Measurements from ENCODE around the gene TPSAB1. TPM values are rescaled to one million over a fixed set of nuclear protein-coding genes. Genes with fewer than 3 reads are reported as not detected.

Gene TPSAB1
- total and polyA plus RNA-seq, 10 of the 15 experiments (the other 5 are each of a cell fraction or from before 2014, with no cell fraction given): 0.06 TPM; not detected in 9

- Histone ChIP-seq H3K27me3 (replicated peaks in 1 of 2; ENCODE audit: control insufficient read depth in 2 of 2, insufficient read depth in 2 of 2, low read length in 1 of 2) (no peaks in the 10 kb centered on the region), H3K9ac (ENCODE audit: control insufficient read depth, insufficient read depth, low read length) (no peak overlapping the region), H4K20me1 (ENCODE audit: control insufficient read depth, insufficient read depth) (no peaks in the 10 kb centered on the region), H3K79me2 (ENCODE audit: control insufficient read depth, insufficient read depth, low read length) (no peaks in the 10 kb centered on the region), H3K4me3 (no peak overlapping the region), H3K27ac (ENCODE audit: control insufficient read depth, insufficient read depth) (no peak overlapping the region), H3K9me3 (replicated peaks; ENCODE audit: control insufficient read depth, insufficient read depth, low read length) (no peaks in the 10 kb centered on the region), H2AFZ (ENCODE audit: control insufficient read depth, low read depth, low read length) (no peak overlapping the region), H3K4me1 (ENCODE audit: control insufficient read depth, insufficient read depth, low read length) (no peaks in the 10 kb centered on the region), H3K4me2 (ENCODE audit: control insufficient read depth, insufficient read depth) (no peak overlapping the region), H3K36me3 (ENCODE audit: control insufficient read depth in 2 of 2, insufficient read depth in 2 of 2, low read length in 1 of 2) (no peaks in the 10 kb centered on the region)
- WGBS (ENCODE audit: insufficient coverage, insufficient replicate concordance, low lambda C conversion rate, missing lambda C conversion rate): 55% methylated on average over 15 of the region's 16 CpGs
- POLR2A ChIA-PET: no interaction called here
- CTCF ChIA-PET: no interaction called here
- SMC1A ChIA-PET (ENCODE audit: uncharacterized antibody, unreplicated experiment): no interaction called here
- in situ Hi-C loops (cut with MboI): no loop called here
- DNase-seq (ENCODE audit: low read depth, low spot score): no peak
- RAD21 ChIA-PET (ENCODE audit: unreplicated experiment): no interaction called here
- ATAC-seq: no peak
- BruUV-seq (replicated peaks): no TSS peak
- FAIRE-seq: no peak
- intact Hi-C loops (cut with micrococcal nuclease; ENCODE audit: unreplicated experiment): no loop called here
- TF ChIP-seq HCFC1 (IDR thresholded peaks at IDR 0.05; ENCODE audit: low read length) (no peak), HDAC2 (IDR thresholded peaks at IDR 0.05) (no peak), MEF2A (IDR thresholded peaks at IDR 0.05; ENCODE audit: insufficient read depth, low read depth, low read length) (no peak), CBX3 (IDR thresholded peaks at IDR 0.05; ENCODE audit: borderline replicate concordance, low read depth) (no peak), NR2C2 (IDR thresholded peaks at IDR 0.05; ENCODE audit: borderline replicate concordance, control insufficient read depth, insufficient read length, low read depth) (no peak), ZNF622 (IDR thresholded peaks at IDR 0.05) (no peak), NFIC (IDR thresholded peaks at IDR 0.05; ENCODE audit: low read depth, low read length) (no peak), FOXK2 (IDR thresholded peaks at IDR 0.05) (no peak), CBX5 (IDR thresholded peaks at IDR 0.05; ENCODE audit: low read depth) (no peak), CUX1 (IDR thresholded peaks at IDR 0.05; ENCODE audit: insufficient replicate concordance, low read depth, low read length) (no peak), CEBPB (IDR thresholded peaks at IDR 0.05; ENCODE audit: borderline replicate concordance in 1 of 2, low read depth in 2 of 2, low read length in 2 of 2) (no peak), NFXL1 (IDR thresholded peaks at IDR 0.05; ENCODE audit: borderline replicate concordance) (no peak), BCLAF1 (IDR thresholded peaks at IDR 0.05) (no peak), RFX5 (IDR thresholded peaks at IDR 0.05; ENCODE audit: low read depth, low read length) (no peak), NR2C1 (IDR thresholded peaks at IDR 0.05) (no peak), IKZF2 (IDR thresholded peaks at IDR 0.05) (no peak), RAD21 (IDR thresholded peaks at IDR 0.05; ENCODE audit: insufficient read depth, low read depth, low read length) (no peak), PML (IDR thresholded peaks at IDR 0.05; ENCODE audit: low read length) (no peak)
These were observed 25.8 kb upstream of the TPSAB1 start for GRCh38 chr16:1214719-1215118.

Data from GM12878 (cell line).